Kidney (tissue), 14 donors: ENCODE data around the gene TMEM18. TPM values are rescaled to one million over a fixed set of nuclear protein-coding genes. Genes with fewer than 3 reads are reported as not detected.
A peak's percentile ranks its signal among the peaks of the same experiment; 100 is the strongest.

Source experiments
- DNase-seq, 5 donors: peaks; one replicate each; pipeline ENCODE4 v3.0.0-alpha.2; 2013 to 2020
- FAIRE-seq: peaks from 2 replicates; lab custom pipeline; 2012; peaks lifted over from hg19 to GRCh38; lab: Jason Lieb, UNC
- H3K27ac ChIP-seq, 2 donors: one replicate each; pipeline ENCODE4 v1.7.0; 2013; ENCODE audit warnings: low read depth in 2 of 2, low read length in 2 of 2, inconsistent platforms in 1 of 2
- H3K27me3 ChIP-seq: one replicate; pipeline ENCODE4 v1.7.1; 2013; ENCODE audit warnings: low read length, inconsistent platforms; ENCODE audit not compliant: control insufficient read depth, insufficient read depth
- H3K36me3 ChIP-seq, 3 donors: one replicate each; pipeline versions ENCODE4 v1.7.0 to v1.7.1; 2013; ENCODE audit warnings: low read length in 3 of 3, control low read depth in 1 of 3, inconsistent platforms in 1 of 3; ENCODE audit not compliant: insufficient read depth in 3 of 3, control insufficient read depth in 2 of 3
- H3K4me1 ChIP-seq, 3 donors: one replicate each; pipeline versions ENCODE4 v1.7.0 to v1.7.1; 2013; ENCODE audit warnings: low read length in 3 of 3, inconsistent platforms in 1 of 3, low read depth in 1 of 3; ENCODE audit not compliant: control insufficient read depth in 2 of 3, insufficient read depth in 2 of 3
- H3K4me3 ChIP-seq, 3 donors: one replicate each; pipeline versions ENCODE4 v1.7.0 to v1.8.1; 2013; ENCODE audit warnings: low read length in 3 of 3, control low read depth in 1 of 3, inconsistent platforms in 1 of 3
- H3K9ac ChIP-seq, 3 donors: one replicate each; pipeline versions ENCODE4 v1.7.0 to v1.7.1; 2013; ENCODE audit warnings: low read length in 3 of 3, control low read depth in 1 of 3, inconsistent platforms in 1 of 3
- H3K9me3 ChIP-seq, 3 donors: one replicate each; pipeline versions ENCODE4 v1.7.0 to v1.7.1; 2013; ENCODE audit warnings: low read length in 3 of 3, control low read depth in 1 of 3, inconsistent platforms in 1 of 3; ENCODE audit not compliant: control insufficient read depth in 2 of 3, insufficient read depth in 1 of 3
- CTCF ChIP-seq: IDR thresholded peaks from 3 replicates; pipeline ENCODE4 v1.5.1; 2012; ENCODE audit warnings: mild to moderate bottlenecking, moderate library complexity, borderline replicate concordance; ENCODE audit not compliant: insufficient read depth; ENCODE audit errors: extremely low read depth
- intact Hi-C: fragments of 100-400 bp; cut with DNase I; formaldehyde crosslinking; loops from one replicate; pipeline ENCODE4 v1.11.1; 2022
- polyA plus RNA-seq: library from polyadenylated mRNA; stranded (reverse); fragments of 350-450 nt; fragmentation: Illumina TruSeq; extraction: RNeasy Lipid Tissue Mini Kit (QIAGEN cat#74804); gene quantifications from one replicate; pipeline ENCODE4 v1.2.3, GENCODE V29; 2014; ENCODE audit warnings: low read depth, low replicate concordance; ENCODE audit not compliant: insufficient read depth
- total RNA-seq: library from RNA; stranded (reverse); fragmentation: NEBNext Ultra II Directional; extraction: Animal tissue kit (Norgen Biotek cat#: 25700); gene quantifications from one replicate; pipeline ENCODE4 v1.2.1, GENCODE V29; 2021
- donor health status: control.
- donor health status: control.
- donor health status: control.
- donor health status: control.
- donor health status: control.
- donor health status: DM: yes; HTN: yes; CAD: no.
- donor health status: Normal renal cell carcinoma (clear cell type).

Gene TMEM18
- total and polyA plus RNA-seq, 2 donors from 2014 or later: 24.0 to 29.7 TPM

GRCh38 chr2:696999-697627, 19.9 kb upstream of the TMEM18 start:
- Histone ChIP-seq H3K9ac (no peak overlapping the region), H3K4me3 (no peak overlapping the region), H3K4me1 (no peaks in the 10 kb centered on the region), H3K9me3 (no peaks in the 10 kb centered on the region), H3K27ac (no peak overlapping the region), H3K27me3 (no peaks in the 10 kb centered on the region), H3K36me3 (no peaks in the 10 kb centered on the region)
- no peak for FAIRE-seq
- no peak for DNase-seq
- no peak for TF ChIP-seq CTCF
- intact Hi-C loops: no loop called here

- TF ChIP-seq CTCF: no peak
- no peak for DNase-seq
- Histone ChIP-seq H3K9ac (no peak overlapping the region), H3K4me3 (no peak overlapping the region), H3K27ac (no peak overlapping the region), H3K27me3 (no peaks in the 10 kb centered on the region), H3K4me1 (no peaks in the 10 kb centered on the region), H3K36me3 (no peaks in the 10 kb centered on the region), H3K9me3 (no peaks in the 10 kb centered on the region)
- intact Hi-C loops: no loop called here
- no peak for FAIRE-seq
Measured at GRCh38 chr2:696463-696862, 19.3 kb upstream of the TMEM18 start.

- intact Hi-C loops: no loop called here
- Histone ChIP-seq H3K4me1 (no peaks in the 10 kb centered on the region), H3K36me3 (no peaks in the 10 kb centered on the region), H3K27ac (no peak overlapping the region), H3K27me3 (no peaks in the 10 kb centered on the region), H3K9ac (peak overlapping the region in 1 of 3 donors; percentile 7), H3K9me3 (no peaks in the 10 kb centered on the region), H3K4me3 (no peak overlapping the region)
- FAIRE-seq (no peak), DNase-seq (peak in 2 of 5 donors; percentile 35 to 58)
- no peak for TF ChIP-seq CTCF
Measured at GRCh38 chr2:694906-695510, 17.8 kb upstream of the TMEM18 start.
